HG02623 (cell line): ENCODE data around the gene ATP6V1G1.
A peak's percentile ranks its signal among the peaks of the same experiment; 100 is the strongest.

ENCODE experiments used
- ATAC-seq: cut with Tn5 transposase; IDR thresholded peaks from one replicate; pipeline ENCODE4 v1.9.1; 2021; ENCODE audit warnings: moderate library complexity; ENCODE audit not compliant: unreplicated experiment

Gene ATP6V1G1

GRCh38 chr9:114611516-114612271, 24.1 kb downstream of the ATP6V1G1 start:
- ATAC-seq: peak; percentile 37

- no peak for ATAC-seq
These were observed 24.8 kb downstream of the ATP6V1G1 start for GRCh38 chr9:114612272-114612923.

GRCh38 chr9:114613087-114613486, 25.5 kb downstream of the ATP6V1G1 start:
- no peak for ATAC-seq

GRCh38 chr9:114613919-114614318, 26.4 kb downstream of the ATP6V1G1 start:
- no peak for ATAC-seq

GRCh38 chr9:114614373-114614772, 26.8 kb downstream of the ATP6V1G1 start:
- no peak for ATAC-seq

GRCh38 chr9:114616684-114617520, 29.3 kb downstream of the ATP6V1G1 start:
- peak; percentile 51 for ATAC-seq

- peak; percentile 43 for ATAC-seq
These were observed 31.7 kb downstream of the ATP6V1G1 start for GRCh38 chr9:114619191-114619761.

GRCh38 chr9:114621561-114621960, 34.0 kb downstream of the ATP6V1G1 start:
- no peak for ATAC-seq

- no peak for ATAC-seq
These were observed 34.5 kb downstream of the ATP6V1G1 start for GRCh38 chr9:114621975-114622609.

- no peak for ATAC-seq
These were observed 37.1 kb downstream of the ATP6V1G1 start for GRCh38 chr9:114624677-114625076.

GRCh38 chr9:114626415-114627020, 38.9 kb downstream of the ATP6V1G1 start:
- ATAC-seq: no peak

GRCh38 chr9:114627553-114627952, 40.0 kb downstream of the ATP6V1G1 start:
- no peak for ATAC-seq

GRCh38 chr9:114629563-114630090, 42.1 kb downstream of the ATP6V1G1 start:
- no peak for ATAC-seq

GRCh38 chr9:114631166-114631565, 43.6 kb downstream of the ATP6V1G1 start:
- no peak for ATAC-seq

- no peak for ATAC-seq
These were observed 46.0 kb downstream of the ATP6V1G1 start for GRCh38 chr9:114633438-114634089.

- no peak for ATAC-seq
These were observed 46.8 kb downstream of the ATP6V1G1 start for GRCh38 chr9:114634387-114634786.

GRCh38 chr9:114638404-114638803, 50.8 kb downstream of the ATP6V1G1 start:
- ATAC-seq: no peak

GRCh38 chr9:114641967-114642366, 54.4 kb downstream of the ATP6V1G1 start:
- no peak for ATAC-seq

- no peak for ATAC-seq
These were observed 55.4 kb downstream of the ATP6V1G1 start for GRCh38 chr9:114643001-114643400.

- ATAC-seq: no peak
These were observed 56.3 kb downstream of the ATP6V1G1 start for GRCh38 chr9:114643896-114644295.
